HG02623 (cell line): ENCODE data around the gene AP3D1.
"Not testable (repeated sequence)": the region's sequence is repeated elsewhere in the genome, so short reads cannot be mapped to it uniquely, and the experiment has no call there.

Source experiments
- ATAC-seq: cut with Tn5 transposase; IDR thresholded peaks from one replicate; pipeline ENCODE4 v1.9.1; 2021; ENCODE audit warnings: moderate library complexity; ENCODE audit not compliant: unreplicated experiment

Gene AP3D1

DNA sequence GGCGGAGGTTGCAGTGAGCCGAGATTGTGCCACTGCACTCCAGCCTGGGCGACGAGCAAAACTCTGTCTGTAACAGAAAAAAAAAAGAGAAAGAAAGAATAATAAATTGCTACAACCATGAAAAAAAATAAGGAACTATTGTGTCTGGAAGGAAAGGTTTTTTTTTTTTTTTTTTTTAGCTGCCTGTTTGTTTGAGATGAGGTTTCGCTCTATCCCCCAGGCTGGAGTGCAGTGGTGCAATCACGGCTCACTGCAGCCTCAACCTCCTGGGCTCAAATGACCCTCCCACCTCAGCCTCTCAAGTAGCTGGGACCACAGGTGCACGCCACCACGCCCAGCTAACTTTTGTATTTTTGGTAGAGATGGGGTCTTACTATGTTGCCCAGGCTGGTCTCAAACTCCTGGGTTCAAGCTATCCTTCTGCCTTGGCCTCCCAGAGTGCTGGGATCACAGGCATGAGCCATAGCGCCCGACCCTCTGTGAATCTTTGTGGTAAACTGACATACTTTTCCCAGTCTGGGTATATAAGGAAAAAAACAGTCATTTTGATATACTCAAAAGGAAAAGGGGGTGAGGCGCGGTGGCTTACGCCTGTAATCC is 59.3 kb downstream of the AP3D1 start:
- not testable (repeated sequence) for ATAC-seq

DNA sequence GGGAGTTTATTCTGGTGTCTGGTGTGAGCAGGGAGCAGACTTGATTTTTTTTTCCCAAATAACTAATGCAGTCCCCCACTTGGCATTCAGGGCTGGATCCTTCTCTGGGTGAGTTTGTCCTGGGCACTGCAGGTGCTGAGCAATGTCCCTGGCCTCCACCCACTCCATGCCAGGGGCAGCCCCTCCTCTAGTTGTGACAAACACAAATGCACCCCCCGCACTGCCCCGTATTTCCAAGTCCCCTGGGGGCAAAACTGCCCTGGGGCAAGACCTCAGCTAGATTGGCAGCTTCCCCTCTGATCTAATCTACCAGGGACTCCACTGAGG is 61.7 kb downstream of the AP3D1 start:
- no peak for ATAC-seq

DNA sequence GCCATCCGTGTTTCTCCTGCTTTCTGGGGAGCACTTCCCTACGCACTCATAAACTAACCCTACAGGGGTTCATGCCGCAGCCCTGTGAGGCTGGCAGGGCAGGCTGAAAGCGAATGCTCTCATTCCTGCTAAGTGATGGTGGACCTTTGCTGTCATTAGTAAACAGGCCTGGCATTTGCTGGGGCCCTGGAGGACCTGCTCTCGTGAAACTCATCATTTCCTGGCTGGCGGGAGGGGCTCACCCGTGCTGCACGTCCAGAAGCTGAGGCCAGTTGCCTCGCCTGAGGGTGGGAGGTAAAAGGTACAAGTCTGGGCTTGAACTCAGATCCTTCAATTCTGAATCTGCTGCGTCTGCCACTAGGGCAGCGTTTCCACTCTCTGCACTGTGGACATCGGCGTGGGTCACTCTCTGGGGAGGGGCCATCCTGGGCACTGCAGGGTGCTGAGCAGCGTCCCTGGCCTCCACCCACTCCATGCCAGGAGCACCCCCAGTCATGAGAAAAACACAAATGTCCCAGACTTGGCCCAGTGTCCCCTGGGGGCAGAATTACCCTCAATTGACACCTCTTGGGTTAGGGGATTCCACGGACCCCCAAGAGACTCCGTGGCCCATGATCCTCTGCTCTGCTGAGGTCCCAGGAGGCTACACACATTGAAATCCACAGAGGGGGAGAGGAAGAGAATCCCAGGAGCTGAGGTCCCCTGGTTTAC is 62.2 kb downstream of the AP3D1 start:
- ATAC-seq, result no peak

DNA sequence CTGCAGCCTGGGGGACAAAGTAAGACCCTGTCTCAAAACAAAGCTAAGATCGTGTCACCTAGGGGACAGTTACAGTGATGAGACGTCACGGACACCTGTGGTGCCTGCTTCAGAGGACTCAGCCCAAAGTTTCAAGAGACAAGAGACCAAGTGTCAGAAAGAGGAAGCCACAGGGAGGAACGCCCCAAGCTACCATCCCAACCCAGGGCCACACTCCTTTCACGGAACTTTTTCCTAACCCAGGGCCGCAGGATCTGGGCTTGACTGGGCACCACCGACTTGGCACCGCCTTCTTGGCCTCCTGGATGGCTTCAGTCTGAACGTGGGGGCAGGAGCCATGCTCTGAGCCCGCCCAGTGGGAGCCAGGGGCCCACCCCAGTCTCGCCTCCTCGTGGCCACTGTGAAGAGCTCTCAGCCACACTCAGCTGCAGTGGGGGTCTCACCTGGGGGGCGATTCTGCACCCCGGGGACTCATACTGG is 63.7 kb downstream of the AP3D1 start:
- ATAC-seq, result no peak

DNA sequence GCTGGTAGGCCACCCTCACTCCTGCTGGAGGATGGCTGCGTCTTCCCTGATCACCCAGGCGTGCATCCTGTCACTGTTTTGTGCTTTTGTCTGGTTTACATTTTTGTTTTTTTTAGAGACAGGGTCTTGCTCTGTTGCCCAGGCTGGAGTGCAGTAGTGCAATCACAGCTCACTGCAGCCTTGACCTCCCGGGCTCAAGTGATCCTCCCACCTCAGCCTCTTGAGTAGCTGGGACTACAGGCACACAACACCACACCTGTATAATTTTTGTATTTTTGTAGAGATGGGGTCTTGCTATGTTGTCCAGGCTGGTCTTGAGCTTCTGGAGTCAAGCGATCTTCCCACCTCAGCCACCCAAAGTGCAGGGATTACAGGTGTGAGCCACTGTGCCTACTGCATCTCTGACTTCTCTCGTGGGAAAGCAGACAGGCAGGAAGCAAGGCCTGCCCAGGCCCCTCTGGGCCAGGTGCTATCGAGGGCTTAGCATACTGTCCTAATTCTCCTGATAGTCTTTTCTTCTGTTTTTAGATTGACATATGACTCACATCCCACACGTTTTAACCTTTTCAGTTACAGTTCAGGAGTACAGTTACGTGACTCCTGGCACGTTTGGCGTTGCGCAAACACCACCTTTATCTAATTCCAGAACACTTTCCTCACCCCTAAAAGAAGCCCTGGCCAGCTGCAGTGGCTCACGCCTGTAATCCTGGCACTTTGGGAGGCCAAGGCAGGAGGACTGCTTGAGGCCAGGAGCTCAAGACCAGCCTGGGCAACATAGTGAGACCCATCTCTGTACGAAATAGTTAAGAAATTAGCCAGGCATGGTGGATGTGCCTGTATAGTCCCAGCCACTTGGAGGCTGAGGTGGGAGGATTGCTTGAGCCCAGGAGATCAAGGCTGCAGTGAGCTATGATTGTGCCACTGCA is 64.4 kb downstream of the AP3D1 start:
- ATAC-seq, result peak; percentile 25

DNA sequence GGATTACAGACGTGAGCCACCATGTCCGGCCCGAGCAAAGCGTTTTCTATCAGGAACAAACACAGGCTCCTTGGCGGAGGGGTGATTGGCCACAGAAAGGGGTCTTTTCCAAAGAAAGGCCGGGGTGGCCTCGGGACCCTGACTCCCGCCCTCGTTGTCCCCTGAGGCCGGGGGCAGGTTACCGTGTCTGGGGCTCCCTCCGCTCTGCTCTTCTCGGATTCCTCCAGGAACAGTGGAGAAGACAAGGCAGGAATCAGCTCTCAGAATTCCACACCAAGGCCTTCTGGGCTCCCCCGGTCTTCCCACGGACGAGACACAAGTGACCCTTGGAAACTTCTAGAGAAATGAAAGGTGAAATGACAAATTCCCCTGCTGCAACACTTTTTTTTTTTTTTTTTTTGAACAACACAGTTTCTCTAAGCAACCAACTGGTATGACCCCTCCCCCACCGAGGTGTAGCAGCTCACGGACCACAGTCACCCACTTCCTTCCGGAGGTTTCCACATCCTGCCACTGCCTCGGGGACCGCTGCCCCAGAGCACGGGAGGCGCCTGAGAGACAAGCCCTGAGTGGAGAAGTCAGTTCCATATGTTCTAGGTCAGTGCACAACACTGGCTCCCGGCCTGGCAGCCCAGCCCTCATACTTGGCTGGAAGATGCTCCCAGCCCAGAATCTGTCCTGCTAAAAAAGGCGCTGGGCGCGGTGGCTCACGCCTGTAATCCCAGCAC is 66.2 kb downstream of the AP3D1 start:
- ATAC-seq, result peak; percentile 39

DNA sequence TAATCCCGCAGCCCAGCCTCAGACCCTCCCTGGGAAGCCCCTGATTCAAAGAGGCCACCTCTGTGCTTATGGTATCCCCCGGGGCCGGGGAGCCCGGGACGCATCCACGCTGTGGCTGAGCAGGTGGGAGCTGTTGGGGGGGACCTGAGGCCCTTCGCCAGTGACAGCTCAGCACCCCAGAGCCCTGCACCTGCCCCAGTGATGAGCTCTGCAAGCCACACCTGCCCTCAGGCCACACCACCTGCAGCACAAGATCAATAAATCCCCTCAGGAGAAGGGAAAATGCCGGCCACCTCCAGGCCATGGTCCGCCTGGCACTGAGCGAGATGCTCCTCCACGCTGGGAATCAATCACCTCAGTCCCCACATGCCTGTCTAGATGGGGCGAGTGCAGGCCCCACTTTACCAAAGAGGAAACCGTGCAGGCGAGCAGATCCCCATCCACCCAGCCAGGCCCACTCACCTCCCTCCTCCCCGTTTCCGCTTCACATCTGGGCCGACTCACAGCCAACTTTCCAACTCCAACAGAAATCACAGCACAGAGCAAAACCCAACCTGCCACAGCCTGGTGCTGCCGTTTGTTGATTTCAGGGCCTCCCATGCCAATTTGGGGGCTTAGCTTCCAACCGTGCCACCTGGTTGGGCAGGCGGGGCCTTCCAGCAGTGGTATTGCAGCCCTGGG is 68.1 kb downstream of the AP3D1 start:
- ATAC-seq, result no peak

DNA sequence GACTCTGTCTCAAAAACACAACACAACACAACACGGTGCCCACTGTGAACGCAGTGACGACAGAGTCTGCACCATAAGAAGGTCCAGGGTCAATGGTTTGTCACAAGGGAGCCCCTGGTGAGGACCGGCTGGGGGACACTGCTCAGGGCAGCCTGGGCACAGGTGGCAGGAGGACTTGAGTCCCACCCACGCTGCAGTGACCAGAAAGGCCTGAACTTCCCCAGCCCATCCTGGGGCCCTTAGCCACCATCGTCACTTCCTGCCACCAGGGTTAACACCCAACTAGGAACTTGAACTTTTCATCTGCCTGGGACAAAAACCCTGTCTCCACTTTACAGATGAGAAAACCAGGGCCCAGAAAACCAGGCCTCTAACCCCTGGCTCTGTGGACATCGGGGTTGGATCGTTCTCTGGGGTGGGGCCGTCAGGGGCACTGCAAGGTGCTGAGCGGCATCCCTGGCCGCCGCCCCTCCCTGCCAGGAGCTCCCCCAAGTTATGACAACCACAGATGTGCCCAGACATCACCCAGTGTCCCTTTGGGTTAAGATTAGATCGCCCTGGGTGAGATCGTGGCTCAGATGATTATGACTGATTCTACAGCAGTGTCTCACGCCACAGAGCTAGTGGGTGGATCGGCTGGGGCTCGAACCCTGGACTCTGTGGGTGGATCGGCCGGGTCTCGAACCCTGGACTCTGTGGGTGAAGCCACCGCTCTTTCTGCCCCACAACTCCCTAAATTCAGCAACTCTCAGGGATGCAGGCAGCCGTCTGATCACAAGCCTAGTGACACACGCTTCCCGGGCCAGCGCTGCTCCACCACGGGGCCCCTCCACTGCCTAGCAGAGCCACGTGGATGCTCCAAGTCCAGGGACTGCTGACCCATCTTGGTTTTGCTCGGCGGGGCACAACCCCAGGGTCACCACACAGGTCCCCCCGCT is 69.2 kb downstream of the AP3D1 start:
- no peak for ATAC-seq

DNA sequence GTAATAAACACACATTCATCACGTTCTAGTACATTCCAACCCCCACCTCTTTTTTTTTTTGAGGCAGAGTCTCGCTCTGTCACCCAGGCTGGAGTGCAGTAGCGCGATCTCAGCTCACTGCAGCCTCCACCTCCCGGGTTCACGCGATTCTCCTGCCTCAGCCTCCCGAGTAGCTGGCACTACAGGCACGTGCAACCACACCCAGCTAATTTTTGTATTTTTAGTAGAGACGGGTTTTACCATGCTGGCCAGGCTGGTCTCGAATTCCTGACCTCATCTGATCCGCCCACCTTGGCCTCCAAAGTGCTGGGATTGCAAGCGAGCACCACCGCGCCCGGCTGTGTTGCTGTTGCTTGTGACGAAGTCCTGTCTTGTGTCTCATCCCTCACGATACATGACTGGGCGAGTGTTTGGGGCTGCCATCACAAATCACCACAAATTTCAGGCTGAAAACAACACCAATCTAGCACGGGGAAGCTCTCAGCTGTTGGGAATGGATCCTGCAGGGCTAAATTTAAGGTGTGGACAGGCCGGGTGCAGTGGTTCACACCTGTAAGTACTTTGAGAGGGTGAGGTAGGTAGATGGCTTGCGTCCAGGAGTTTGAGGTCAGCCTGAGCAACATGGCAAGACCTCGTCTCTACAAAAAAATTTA is 70.9 kb downstream of the AP3D1 start:
- no peak for ATAC-seq

DNA sequence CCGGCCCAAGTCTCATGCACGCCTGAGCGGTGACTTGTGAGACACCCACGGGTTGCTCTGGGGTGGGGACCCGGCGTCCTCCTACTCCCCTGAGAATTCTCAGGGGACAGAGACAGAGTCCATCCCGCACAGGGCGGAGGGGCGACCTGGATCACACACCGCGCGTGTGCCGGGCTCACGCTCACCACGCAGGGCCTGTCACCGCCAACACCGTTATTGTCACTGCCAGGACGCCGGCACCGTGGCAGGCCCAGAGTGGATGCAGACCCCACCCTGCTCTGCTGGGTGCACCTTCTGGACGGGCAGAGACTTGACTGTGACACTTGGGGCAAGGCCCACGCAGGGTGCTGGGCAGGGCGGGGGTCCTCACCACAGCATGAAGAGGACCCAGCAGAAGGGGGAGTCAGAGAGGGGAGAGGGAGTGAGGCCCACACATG is 71.5 kb downstream of the AP3D1 start:
- no peak for ATAC-seq

DNA sequence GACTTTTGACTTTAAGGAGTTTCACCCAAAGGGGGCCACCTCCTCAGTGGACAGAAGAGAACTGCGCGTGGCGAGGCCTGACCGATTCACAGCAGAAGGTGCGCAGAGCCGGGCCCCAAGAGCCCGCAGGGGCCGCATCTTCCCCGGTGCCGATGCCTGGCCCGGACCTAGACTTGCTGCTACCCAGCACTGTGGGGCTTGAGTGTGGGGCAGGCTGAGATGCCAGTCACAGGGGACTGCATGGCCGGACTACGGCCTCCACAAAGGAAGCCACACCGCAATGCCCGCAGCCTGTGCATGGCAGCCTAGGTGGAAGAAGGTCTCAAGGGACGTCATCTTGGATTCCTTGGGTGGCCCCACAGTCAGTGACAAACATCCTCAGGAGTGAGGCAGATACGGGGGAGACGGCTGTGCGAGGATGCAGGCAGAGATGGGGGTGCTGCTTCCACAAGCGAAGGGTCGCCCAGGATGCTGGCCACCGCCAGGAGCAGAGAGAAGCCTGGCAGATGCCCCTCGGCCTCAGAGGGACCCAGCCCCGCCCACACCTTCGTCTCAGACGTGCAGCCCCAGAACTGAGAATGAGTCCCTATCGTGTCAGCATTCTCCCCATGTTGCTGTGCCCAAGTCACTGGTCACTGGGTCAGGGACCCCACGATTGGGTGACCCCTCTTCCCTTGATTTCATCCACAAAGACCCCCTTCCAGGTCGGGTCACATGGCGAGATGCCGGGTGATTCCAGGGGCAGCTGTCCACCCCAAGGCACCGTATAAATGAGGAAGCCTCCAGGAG is 72.1 kb downstream of the AP3D1 start:
- no peak for ATAC-seq

DNA sequence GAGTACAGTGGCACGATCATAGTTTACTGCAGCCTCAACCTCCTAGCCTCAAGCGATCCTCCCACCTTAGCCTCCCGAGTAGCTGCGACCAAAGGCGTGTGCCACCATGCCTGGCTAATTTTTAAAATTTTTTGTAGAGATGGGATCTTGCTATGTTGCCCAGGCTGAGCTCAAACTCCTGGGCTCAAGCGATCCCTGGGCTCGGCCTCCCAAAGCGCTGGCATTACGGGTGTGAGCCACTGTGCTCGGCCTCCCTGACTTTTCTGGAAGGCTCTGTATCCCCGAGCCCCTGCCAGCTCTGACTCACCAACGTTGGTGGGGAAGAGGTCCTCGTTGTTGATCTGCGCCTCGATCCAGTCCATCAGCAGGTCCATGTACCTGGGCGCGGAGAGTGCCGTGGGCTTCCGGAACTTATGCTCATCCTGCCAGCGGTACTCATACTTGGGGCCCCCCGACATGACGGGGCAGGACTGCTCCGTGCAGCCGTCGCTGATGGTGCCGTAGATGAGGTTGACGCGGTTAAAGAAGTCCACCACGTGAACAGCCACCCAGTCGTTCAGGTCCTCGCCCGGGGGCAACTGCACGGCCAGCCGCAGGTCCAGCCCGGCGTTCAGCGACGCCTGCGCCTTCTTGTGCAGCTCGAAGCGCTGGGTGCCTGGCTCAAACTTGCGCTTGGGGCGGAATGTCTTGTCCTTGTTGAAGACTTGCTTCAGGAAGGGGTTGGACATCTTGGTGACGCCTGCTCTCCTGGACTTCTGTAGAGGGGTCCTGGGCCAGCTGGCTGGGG is 73.3 kb downstream of the AP3D1 start:
- no peak for ATAC-seq

DNA sequence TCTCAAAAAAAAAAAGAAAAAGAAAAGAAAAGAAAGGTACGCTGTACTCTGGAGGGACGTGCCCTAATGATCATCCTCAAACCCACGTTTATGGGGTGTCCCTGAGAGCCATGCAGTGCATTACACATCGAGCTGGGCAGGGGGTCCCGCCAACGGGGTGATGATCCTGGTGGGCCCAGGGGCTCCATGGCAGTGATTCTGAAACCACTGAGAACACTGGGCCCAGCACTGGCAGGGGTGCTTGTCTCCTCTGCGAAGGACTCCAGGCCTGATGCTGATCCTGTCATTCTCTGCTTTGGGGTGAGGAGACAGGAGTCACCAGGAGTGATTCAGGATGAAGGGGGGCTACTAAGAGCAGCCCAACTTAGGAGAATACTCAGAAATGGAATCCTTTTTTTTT is 74.0 kb downstream of the AP3D1 start:
- ATAC-seq, result no peak

DNA sequence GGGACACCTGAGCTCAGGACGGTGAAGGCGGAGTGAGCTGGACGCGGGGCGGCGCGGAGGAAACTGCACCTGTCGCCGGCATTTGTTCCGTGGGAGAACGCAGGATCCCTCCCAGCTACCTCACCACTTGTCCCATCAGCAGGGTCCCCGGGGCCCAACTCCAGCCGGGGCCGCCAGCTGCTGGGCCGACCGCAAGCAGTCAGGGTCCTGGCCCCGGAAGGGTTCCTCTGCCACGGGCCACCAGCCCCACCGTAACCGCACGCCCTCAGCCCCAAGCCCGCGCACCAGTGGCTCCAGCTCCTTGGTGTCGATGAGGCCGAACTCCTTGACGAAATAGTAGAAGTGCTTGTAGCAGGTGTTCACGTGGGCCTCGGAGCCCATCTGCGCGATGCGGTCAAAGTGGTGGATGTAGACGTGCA is 74.8 kb downstream of the AP3D1 start:
- ATAC-seq, result no peak

DNA sequence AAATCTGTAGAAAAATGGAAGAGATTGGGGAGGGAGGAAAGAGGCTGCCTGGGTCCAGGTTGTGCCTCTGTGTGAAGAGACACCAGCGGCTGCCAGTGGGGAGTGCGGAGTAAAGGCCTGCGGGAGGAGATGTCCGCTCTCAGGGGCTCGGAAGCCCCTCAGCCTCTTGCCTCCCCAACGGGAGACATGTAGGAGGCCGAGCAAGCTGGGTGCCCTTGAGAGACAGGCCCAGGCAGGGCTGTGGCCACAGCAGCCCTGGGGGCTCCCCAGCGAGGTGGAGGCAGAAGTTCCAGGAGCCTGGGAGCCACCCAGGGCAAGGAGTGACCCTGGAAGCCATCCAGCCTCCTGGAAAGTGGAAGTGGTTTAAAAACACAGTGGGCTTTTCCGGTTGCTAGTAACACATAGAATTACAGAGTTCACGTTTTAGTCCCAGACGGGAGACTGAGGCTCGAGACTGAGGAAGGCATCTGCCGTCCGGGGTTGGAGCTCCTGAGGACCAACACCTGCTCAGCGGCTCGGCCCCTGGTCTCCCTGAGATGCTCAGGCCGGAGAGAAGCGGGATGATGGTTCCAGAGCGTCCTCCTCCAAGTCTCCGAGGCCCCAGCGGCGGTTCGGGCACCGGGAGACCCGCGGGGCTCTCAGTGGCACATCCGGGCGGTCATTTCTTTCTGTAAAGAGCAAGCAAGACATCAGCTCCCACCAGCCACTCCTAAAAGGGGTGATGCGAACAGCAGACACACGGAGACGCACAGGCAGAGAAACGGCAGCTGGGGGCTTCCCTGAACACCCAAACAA is 78.4 kb downstream of the AP3D1 start:
- ATAC-seq, result no peak

DNA sequence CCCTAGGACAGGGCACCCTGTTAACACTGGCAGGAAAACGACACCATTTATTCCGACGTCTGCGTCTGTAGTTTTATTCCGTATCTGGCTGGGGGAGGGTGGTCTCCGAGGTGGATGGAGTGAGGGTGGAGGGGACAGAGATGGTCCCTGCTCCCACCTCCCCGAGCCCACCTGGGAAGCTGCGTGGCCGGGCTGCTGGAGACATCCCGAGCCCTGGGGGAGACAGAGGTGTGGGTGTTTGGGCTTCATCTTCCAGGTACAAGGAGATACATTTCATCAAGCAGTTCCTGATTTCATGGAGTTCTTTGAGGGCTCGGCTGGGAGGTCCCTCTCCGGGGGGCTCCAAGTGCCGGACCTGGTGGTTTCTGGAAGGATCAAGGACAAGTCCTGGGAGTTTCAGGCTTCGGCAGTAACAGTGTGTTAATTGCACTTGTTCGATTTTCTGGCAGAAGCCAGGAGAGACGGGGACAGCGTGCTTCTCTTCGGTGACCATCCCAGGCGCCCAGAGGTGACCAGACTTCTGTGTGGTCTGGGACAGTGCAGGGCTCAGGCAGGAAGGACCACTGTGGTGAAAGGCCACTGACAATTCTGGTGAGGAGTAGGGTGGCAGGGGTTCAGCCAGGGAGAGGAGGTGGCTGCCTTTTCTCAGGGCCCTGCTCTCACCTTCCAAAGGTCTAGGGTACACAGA is 80.2 kb downstream of the AP3D1 start:
- ATAC-seq, result no peak
